KBM-7 (cell line): ENCODE measurements around the gene TMEM123.

ENCODE experiments used
- DNase-seq: peaks from one replicate; pipeline ENCODE4 v3.0.0-alpha.2; 2015
- in situ Hi-C: fragments of 300-500 bp; cut with MboI; formaldehyde crosslinking; loops from 2 replicates; pipeline ENCODE4 v1.14.3; 2020; ENCODE audit warnings: low sequenced_read_pairs, low pct_unique_long_range_greater_than_20kb, mixed read lengths

Gene TMEM123

GRCh38 chr11:102476069-102476468, 23.5 kb upstream of the TMEM123 start:
- no peak for DNase-seq
- in situ Hi-C loops, result no loop called here

- in situ Hi-C loops, result no loop called here
- no peak for DNase-seq
These were observed 21.0 kb upstream of the TMEM123 start for GRCh38 chr11:102473543-102473942.

- in situ Hi-C loops, result no loop called here
- no peak for DNase-seq
These were observed 19.6 kb upstream of the TMEM123 start for GRCh38 chr11:102472127-102472526.

- in situ Hi-C loops, result no loop called here
- DNase-seq, result no peak
These were observed 18.9 kb upstream of the TMEM123 start for GRCh38 chr11:102471474-102471873.

GRCh38 chr11:102470251-102470650, 17.7 kb upstream of the TMEM123 start:
- in situ Hi-C loops, result no loop called here
- DNase-seq, result no peak

- in situ Hi-C loops, result no loop called here
- DNase-seq, result no peak
These were observed 16.7 kb upstream of the TMEM123 start for GRCh38 chr11:102469196-102469821.

GRCh38 chr11:102468616-102469195, 16.1 kb upstream of the TMEM123 start:
- no peak for DNase-seq
- in situ Hi-C loops, result no loop called here

- in situ Hi-C loops, result no loop called here
- no peak for DNase-seq
These were observed 15.5 kb upstream of the TMEM123 start for GRCh38 chr11:102467853-102468580.

GRCh38 chr11:102467080-102467708, 14.6 kb upstream of the TMEM123 start:
- in situ Hi-C loops, result no loop called here
- no peak for DNase-seq

- DNase-seq, result no peak
- in situ Hi-C loops, result no loop called here
These were observed 13.1 kb upstream of the TMEM123 start for GRCh38 chr11:102465696-102466095.

GRCh38 chr11:102464859-102465500, 12.4 kb upstream of the TMEM123 start:
- no peak for DNase-seq
- in situ Hi-C loops, result no loop called here

GRCh38 chr11:102464037-102464436, 11.5 kb upstream of the TMEM123 start:
- DNase-seq, result no peak
- in situ Hi-C loops, result no loop called here

GRCh38 chr11:102462610-102463009, 10.0 kb upstream of the TMEM123 start:
- in situ Hi-C loops, result no loop called here
- no peak for DNase-seq

GRCh38 chr11:102459393-102459792, 6.8 kb upstream of the TMEM123 start:
- DNase-seq, result no peak

GRCh38 chr11:102458548-102458947, 6.0 kb upstream of the TMEM123 start:
- in situ Hi-C loops, result no loop called here
- DNase-seq, result no peak

More at GRCh38 chr11:102459393-102459792, 6.8 kb upstream of the TMEM123 start:
- in situ Hi-C loops, result no loop called here

GRCh38 chr11:102457865-102458264, 5.3 kb upstream of the TMEM123 start:
- DNase-seq, result no peak
- in situ Hi-C loops, result no loop called here

- in situ Hi-C loops, result no loop called here
- DNase-seq, result no peak
These were observed 4.6 kb upstream of the TMEM123 start for GRCh38 chr11:102457056-102457677.

GRCh38 chr11:102456381-102456780, 3.8 kb upstream of the TMEM123 start:
- in situ Hi-C loops, result no loop called here
- DNase-seq, result no peak

GRCh38 chr11:102453921-102454320, 1.4 kb upstream of the TMEM123 start:
- in situ Hi-C loops, result no loop called here
- no peak for DNase-seq
